Activated effector memory CD4-positive, alpha-beta T cell treated with anti-CD3 and anti-CD28 coated beads, Interleukin-2, amount 50 U/mL, for 16 hours (primary cell): ENCODE measurements around the gene CCDC170.

Experiments used
- DNase-seq: peaks from one replicate; pipeline ENCODE4 v3.0.0-alpha.2; 2020

The CCDC170 gene

DNA sequence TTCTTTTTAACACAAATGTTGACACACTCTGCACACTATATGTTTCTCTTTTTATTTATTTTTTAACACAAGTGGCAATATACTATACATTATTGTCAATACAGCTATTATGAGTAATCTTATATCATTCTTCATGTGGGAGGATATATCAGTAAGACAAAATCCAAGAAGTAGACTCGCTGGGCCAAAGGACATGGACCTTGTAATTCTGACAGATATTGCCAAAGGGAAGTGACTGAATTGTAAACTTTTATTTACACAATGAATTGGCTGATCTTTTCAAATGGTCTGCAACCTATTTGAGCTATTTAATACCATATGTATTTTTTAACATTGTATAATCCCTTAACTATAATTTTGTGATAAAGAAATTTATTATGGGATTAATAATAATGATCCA is 56.0 kb downstream of the CCDC170 start:
- DNase-seq = no peak

DNA sequence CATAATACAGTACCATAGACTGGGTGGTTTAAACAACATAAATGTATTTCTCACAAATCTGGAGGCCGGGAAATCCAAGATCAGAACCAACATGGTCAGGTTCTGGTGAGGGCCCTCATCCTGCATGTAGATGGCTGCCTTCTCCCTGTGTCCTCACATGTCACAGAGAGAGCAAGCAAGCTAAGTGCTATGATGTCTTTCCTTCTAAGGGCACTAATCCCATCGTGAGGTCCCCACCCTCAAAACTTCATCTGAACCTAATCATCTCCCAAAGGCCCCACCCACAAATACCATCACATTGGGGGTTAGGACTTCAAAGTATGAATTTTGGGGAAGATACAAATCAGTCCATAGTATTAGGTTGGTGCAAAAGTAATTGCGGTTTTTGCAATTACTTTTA is 56.8 kb downstream of the CCDC170 start:
- DNase-seq = no peak

DNA sequence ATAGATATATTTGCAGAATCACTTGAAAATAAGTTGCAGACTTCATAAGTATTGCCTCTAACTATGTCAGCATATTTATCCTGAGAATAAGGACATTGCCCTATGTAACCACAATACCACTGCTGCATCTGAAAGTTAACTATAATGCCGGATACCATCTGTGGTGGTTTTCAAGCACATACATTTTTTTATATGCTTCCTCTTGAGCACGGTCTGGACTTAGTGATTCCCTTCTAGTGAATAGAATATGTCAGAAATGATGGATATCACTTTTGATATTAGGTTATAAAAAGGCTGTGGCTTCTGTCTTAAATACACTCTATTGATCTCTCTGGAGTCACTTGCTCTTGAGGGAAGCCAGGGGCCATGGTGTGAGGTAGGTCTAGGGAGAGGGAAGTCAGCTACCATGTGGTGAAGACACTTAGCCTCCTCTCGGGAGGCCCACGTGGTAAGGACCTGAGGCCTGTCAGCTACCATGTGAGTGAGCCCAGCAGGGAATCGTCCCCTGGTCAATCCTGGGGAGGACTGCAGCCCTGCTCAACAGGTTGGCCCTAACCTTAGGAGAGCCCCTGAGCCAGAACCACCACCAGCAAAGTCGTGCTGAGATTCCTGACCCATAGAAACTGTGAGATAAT is 57.5 kb downstream of the CCDC170 start:
- no peak for DNase-seq

DNA sequence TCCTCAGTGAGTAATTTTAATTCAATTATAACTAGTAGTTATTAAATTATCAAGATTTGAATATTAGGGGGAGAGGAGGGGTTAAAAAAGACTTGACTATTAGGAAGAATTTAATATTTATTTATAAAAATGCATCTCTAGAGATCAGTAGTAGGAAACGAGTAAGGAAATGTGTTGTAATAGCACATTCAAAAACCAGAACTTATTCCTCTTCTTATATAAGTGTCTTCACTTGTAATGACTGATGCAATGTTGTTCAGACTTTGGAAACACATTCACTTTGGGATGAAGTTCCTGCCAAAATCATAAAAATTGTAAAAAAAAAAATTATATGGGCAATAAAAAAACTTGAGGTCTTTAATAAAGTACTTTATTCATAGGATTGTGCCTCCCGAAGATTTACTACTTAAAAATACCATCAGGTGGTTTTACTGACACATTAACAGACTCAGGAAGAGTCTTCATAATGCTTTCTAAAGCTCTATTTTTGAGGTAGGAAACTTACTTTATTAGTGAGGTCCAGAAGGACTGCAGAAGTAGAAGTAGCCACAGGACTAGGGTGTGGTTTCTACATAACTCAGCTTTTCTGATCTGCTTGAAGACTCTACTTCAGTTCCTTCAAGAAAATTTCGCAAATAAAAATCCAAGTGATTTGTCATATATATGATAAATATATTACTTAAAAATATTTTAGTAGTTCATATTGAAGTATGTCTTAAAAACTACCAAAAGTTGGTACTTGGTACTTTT is 59.8 kb downstream of the CCDC170 start:
- no peak for DNase-seq

DNA sequence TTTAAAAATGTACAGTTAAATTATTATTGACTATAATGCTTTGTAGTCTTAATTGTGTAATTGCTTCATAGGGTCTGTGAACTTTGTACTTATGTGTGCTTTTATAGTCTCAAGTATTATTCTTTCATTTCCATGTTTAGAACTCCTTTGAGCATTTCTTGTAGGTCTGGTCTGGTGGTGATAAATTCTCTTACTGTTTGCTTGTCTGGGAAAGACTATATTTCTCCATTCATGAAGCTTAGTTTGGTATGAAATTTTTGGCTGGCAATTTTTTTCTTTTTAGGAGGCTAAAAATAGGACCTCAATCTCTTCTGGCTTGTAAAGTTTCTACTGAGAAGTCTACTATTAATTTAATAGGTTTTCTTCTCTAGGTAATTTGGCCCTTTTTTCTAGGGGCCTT is 67.4 kb downstream of the CCDC170 start:
- DNase-seq = no peak

DNA sequence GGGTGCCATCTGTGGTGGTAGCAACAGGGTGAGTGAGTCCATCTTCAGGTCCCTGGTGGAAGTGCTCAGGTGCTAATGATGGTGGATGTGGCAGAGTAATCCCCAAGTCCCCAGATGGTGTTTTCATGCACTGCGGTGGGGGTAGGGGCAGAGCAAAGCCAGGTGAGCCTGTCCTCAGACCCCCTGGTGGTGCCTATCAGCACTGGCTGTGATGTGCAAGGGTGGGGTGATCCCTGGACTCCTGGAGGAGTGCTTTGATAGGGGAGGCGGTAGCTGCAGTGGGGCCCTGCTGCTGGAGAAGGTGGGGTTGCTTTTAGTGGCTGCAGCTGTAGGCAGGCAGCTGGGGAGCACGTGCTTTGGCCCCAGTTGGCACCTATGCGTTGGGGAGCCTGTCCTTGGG is 70.8 kb downstream of the CCDC170 start:
- DNase-seq = no peak

DNA sequence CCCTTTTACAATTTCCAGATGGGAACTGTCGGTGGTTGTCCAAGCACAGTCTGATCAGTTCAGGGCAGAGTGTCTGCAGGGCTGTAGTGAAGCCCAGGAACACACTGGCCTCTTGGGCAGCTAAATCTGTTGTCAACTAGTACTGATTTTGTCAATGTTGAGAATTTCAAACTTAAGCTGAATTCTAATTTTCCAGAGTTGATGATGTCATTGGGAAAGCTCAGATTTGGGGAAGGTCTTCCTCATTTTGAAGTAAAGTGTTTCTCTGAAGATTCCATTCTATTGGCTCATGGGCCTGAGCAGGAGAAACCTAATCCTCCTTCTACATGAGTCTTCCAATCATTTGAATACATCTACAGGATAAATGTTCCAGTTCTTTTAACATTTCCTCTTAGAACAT is 72.1 kb downstream of the CCDC170 start:
- no peak for DNase-seq

DNA sequence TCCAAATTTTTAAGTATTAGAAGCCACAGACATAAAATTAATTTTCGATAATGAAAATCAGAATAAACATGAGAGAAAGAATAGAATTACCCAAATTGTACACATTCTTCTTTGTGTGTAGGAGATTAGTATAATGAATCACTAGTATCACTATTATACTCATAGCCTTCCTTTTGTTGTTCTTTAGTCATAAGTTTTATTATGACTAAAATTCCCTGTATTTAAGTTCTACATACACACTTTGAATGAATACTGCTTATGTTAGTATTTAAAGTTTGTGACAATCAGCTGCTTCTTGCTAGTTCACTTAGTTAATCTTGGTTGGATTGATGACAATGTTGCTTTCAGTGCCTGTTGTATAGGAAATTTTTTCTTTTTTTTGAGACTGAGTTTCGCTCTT is 72.7 kb downstream of the CCDC170 start:
- DNase-seq = no peak

DNA sequence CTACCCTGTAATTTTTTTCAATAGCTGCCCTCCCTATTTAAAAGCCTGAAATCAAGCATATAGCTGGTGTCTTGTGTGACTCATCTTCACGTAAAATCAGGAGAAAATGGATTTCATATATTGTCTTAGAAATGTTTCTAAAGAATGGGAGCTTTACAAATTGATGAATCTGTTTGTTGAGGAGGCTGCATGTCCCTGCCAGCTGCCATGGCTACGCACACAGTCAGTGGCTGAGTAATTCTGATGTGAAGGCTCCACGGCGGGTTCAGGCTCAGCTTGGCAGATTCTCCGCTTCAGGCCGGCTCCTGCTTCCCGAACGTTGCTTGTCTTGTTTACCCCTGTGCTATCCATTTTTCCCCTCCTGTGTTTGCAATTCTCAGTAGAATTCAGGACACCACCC is 82.8 kb downstream of the CCDC170 start:
- DNase-seq = no peak

DNA sequence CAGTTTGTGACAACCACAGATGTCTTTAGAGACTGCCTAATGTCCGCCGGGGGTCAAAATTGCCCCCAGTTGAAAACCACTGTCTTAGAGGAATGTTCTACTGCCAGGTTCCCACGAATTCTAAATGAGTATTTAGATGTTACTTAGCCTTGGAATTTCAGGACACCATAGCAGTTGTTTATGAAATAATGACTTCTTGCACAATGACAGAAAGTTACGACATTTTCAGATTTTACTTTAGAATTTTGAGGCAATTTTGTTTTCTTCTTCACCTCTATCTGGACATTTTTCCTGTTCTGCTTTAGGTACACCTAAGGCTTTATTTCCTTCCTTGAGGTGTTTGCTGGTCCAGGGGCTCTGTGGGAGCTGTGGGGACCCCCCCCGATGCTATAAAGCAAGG is 83.4 kb downstream of the CCDC170 start:
- no peak for DNase-seq

DNA sequence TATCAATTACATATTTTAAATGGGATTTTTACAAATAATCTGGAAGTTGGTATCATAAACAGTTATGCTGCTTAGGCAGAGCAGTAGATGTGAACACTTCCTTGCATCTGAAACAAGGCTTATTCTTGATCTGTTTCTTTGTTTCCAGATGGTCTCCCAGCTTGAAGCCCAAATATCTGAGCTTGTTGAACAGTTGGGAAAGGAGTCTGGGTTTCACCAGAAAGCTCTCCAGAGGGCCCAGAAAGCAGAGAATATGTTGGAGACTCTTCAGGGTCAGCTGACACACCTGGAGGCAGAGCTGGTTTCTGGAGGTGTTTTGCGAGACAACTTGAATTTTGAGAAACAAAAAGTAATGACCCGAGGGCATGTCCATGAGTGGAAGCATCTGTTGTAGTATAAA is 91.9 kb downstream of the CCDC170 start:
- no peak for DNase-seq

DNA sequence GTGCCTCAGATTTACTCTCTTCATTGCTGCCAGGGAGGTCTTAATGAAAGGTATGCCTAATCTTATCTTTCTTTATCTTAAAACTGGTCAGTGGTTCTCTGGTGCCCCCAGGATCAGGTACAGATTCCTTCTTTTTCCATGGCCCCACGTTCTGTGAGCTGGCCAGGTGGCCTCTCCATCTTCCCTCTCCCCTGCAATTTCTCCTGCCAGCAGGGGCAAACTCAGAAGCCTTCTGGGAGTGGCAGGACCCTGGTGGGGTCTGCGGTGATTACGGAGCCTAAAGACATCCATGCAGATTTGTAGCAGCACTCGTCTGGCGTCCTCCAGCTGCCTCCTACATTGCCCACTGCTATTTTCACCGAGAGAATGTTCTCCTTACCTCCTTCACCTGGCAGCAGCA is 95.8 kb downstream of the CCDC170 start:
- DNase-seq = no peak

DNA sequence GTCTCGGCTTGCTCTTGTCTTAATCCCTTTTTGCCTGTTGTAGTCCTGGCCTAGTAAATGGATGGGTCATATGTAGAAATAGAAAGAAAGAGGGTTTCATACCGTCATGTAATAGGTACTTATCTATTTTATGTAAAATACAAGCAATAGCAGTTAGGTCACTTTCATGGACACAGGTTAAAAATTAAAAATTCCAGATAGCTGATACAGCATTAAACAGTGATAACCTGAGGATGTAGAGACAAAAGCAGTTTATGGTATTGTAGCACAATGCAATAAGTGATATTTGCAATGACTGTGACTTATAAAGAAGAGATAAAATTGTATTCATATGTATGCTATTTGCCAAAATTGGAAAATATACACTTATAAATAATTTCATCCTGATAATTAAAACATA is 96.9 kb downstream of the CCDC170 start:
- no peak for DNase-seq

DNA sequence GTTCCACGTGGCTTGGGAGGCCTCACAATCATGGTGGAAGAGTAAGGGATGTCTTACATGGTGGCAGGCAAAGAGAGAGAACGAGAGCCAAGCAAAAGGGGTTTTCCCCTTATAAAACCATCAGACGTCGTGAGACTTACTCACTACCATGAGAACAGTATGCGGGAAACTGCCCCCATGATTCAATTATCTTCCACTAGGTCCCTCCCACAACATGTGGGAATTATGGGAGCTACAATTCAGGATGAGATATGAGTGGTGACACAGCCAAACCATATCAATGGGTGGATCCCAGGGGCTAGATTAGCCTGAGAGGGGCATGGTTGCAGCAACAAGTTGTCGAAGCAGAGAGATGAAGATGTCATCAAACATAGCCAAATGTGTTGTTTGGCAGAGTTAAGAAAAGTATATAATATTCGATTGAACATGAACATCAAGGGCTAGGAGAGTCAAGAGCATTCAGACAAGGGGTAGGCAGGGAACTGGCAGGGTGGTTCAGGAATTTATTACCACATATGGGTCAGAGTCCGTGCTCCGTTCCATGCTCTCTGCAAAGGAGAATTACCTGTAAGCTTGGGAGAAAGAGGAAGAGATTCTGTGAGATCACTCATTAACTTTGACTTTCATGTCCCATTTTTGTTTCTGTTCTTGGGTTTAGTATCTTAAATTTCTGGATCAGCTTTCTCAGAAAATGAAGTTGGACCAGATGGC is 98.8 kb downstream of the CCDC170 start:
- no peak for DNase-seq

DNA sequence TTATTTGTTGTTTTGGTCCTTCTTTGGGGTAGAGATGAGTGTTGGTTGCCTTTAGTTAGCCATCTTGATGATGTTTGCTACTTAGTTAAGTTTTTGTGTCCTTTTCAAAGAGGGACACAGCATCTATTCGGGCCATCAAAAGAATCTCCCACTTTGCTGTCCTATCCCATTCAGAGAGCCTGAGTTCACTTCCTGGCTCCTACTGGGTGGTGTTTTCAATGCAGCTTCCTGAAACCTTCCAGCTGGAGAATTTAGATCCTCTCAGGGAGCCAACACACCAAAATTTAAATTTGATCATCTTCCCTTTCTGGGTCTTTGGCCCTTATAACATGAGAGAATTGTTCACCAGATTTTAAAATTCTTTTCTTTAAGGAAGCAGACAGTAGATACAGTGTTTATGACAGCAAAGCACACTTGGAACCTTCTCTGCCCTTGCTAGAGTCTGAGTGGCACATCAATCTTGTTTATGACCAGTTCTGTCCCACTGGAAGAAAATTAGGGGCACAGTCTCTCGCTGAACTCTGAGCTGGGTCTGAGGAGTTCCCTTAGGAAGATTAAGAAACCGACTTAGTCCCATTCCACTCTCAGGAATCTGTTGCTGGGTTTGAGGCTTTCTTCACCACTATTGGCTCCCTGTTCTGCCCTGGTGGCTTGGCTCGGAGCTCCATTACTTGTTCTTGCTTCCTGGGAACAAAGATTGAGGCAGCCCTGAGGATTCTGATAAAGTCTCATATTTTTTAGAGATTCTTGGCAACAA is 115.5 kb downstream of the CCDC170 start:
- DNase-seq = no peak

DNA sequence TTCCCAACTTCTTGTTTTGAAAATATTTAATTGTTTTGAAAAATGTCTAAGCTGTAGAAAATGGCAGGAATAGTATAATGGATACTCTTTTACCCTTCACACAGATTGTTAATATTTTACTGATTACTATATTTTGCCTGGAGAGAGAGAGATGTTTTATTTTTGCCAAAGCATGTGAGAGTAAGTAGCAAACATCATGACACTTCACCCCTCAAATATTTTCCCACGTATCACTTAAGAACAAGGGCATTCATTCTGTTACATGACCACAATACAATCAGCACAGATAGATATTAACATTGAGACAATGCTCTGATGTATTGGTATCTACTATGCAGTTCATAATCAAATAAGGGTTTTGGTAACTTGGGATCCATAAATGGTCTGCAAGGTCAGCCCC is 116.5 kb downstream of the CCDC170 start:
- no peak for DNase-seq

DNA sequence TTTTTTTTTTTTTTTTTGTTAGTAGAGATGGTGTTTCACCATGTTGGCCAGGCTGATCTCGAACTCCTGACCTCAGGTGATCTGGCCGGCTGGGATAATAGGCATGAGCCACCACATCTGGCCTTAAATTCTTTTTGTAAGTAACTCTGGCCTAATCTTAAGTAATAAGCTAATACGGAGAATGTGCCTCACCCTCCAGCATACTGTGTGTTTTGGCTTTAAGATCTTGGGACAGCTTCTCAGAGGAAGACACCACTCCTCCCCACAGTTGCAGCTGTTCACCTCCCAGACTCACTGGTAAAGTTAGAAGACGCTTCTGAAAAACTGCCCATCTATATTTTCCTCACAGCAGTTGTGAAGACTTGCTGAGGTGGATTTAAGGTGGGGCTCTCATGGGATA is 120.8 kb downstream of the CCDC170 start:
- no peak for DNase-seq

DNA sequence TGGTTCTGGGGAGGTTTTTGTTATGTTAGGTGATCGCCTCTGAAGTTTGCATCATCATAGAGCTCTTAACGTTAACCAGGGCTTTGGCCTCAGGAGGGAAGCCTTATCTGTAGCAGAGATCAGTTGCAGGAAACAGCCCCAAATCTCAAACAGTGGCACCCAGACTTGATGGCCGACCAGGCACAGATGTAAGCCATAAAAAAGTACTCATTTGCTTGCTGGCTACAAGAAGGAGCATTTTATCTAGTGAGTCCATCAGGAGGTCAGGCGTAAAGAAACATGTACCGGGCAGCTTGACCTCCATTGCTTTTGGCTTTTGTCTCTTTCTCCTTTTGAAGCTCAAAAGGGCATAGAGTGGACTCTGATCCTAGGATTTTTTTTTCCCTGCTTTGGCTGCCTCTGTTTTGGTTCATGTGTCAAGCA is 122.3 kb downstream of the CCDC170 start:
- DNase-seq = no peak

DNA sequence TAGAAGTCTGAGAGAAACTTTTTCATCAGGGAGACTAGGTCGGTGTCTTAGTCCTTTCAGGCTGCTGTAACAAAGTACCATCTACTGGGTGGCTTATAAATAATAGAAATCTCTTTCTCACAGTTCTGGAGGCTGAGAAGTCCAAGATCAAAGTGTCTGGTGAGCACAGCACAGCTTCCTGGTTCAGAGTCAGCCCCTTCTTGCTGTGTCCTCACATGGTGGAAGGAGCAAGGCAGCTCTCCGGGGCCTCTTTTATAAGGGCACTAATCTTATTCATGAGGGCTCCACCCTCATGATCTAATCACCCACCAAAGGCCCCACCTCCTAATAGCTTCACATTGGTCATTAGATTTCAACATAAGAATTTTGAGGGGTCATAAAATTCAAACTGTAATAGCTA is 122.8 kb downstream of the CCDC170 start:
- no peak for DNase-seq

DNA sequence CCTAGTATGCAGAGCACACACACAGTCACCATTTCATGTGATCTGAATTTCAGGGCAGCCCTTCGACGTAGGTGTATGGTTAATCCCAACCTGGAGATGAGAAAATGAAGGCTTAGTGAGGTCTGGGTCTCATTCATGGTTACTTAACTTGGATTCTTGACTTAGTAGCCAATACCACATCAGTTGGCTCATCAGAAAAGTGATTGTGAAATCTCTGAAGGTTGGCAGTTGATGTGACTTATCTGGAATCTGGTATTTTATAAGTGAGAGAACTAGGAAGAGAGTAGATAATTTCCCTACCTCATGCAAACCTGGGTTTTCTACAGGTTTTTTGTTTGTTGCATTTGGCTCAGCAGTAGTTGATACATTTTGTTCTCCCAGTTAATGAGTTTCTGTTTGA is 123.7 kb downstream of the CCDC170 start:
- DNase-seq = no peak

DNA sequence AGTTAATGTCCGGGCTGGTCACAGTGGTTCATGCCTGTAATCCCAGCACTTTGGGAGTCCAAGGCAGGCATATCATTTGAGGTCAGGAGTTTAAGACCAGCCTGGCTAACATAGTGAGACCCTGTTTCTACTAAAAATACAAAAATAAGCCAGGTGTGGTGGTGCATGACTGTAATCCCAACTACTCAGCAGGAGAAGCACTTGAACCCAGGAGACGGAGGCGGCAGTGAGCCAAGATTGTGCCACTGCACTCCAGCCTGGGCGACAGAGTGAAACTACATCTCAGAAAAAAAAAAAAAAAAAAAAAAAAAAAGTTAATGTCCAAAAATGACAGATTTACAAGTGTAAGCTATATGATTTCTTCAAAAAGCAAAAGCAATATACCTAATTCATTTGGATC is 124.9 kb downstream of the CCDC170 start:
- no peak for DNase-seq

DNA sequence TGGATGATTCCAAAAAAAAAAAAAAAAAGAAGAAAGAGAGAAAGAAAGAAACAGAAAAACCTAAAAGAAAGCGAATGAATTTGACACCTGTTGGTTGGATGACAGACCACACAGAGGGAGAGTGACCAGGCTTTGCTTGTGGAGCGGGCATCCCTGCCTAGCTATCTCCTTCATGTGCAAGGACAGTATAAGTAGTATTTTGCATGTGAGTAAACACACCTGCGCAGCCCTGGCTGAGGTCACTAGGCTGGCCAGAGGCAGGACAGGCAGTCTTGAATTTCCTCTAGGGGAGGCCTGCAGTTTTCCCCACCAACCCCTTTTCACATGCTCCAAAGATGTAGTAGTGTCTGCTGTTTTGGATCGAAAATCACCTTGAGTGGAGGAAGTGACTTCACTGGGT is 126.4 kb downstream of the CCDC170 start:
- no peak for DNase-seq

DNA sequence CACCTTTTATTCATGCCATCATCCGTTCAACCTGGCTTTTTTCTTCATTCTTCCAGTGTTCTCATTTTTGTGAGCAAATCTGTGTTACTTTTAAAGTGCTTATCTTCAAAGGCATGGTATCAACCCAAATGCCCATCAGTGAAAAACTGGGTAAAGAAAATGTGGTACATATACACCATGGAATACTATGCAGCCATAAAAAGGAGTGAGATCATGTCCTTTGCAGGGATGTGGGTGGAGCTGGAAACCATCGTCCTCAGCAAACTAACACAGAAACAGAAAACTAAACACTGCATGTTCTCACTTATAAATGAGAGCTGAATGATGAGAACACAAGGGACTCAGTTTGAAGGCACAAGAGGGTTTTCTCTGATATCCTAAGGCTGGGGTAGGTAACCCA is 130.3 kb downstream of the CCDC170 start:
- DNase-seq = no peak

DNA sequence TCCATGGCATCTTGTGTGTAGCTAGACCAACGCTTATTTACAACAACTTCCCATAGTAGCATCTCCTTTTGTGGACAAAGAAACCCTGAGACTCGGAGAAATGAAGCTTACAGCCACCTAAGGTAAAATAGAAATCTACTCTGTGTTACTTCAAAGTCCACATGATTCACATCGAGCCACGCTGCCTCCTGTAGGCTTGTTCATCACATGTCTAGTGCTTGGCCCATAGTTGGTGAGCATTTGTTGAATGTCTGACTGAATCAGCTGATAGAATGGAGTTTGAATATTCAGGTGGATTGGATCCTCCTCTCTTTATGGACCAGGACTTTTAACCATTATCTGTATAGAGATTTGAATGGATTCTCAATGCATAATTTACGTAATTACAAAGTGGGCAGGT is 130.7 kb downstream of the CCDC170 start:
- DNase-seq = no peak
